DOHH2 (cell line): ENCODE results near the gene PEX19.

ENCODE experiments used
- H3F3A ChIP-seq: fragments of 200-600 bp; sonication (generic), shearing (Covaris generic); 2 replicates; pipeline ENCODE4 v1.6.0; 2016; ENCODE audit warnings: antibody characterized with exemption, mild to moderate bottlenecking; ENCODE audit not compliant: control insufficient read depth, insufficient read depth
- H3K27ac ChIP-seq: fragments of 200-600 bp; sonication (generic); 2 replicates; pipeline ENCODE4 v1.5.1; 2014; ENCODE audit warnings: low read depth, mild to moderate bottlenecking, low read length, moderate library complexity
- H3K27me3 ChIP-seq: fragments of 200-600 bp; sonication (generic); 2 replicates; pipeline ENCODE4 v1.6.1; 2014; ENCODE audit warnings: mild to moderate bottlenecking, low read length, mixed read lengths; ENCODE audit not compliant: control insufficient read depth
- H3K36me3 ChIP-seq: fragments of 200-600 bp; sonication (generic); 2 replicates; pipeline ENCODE4 v1.6.1; 2014; ENCODE audit warnings: mild to moderate bottlenecking, low read length, moderate library complexity, mixed read lengths; ENCODE audit not compliant: control insufficient read depth
- H3K4me1 ChIP-seq: fragments of 200-600 bp; sonication (generic); 2 replicates; pipeline ENCODE4 v1.6.1; 2014; ENCODE audit warnings: mild to moderate bottlenecking, low read length, mixed read lengths; ENCODE audit not compliant: control insufficient read depth
- H3K4me2 ChIP-seq: fragments of 200-600 bp; sonication (generic); 2 replicates; pipeline ENCODE4 v1.6.0; 2014; ENCODE audit warnings: mild to moderate bottlenecking, low read length, moderate library complexity
- H3K4me3 ChIP-seq: fragments of 200-600 bp; sonication (generic); 2 replicates; pipeline ENCODE4 v1.5.1; 2014; ENCODE audit warnings: mild to moderate bottlenecking, low read length, mixed read lengths
- H3K79me2 ChIP-seq: fragments of 200-600 bp; sonication (generic); 2 replicates; pipeline ENCODE4 v1.6.1; 2014; ENCODE audit warnings: mild to moderate bottlenecking, low read length, mixed read lengths; ENCODE audit not compliant: control insufficient read depth
- H3K9me2 ChIP-seq: fragments of 200-600 bp; sonication (generic); replicated peaks from 2 replicates; pipeline ENCODE4 v1.6.1; 2014; ENCODE audit warnings: mild to moderate bottlenecking, low read length, mixed read lengths; ENCODE audit not compliant: control insufficient read depth
- H3K9me3 ChIP-seq: fragments of 200-600 bp; sonication (generic); 2 replicates; pipeline ENCODE4 v1.6.1; 2014; ENCODE audit warnings: antibody characterized with exemption, low read length, mixed read lengths; ENCODE audit not compliant: control insufficient read depth, insufficient read depth
- H4K20me1 ChIP-seq: fragments of 200-600 bp; sonication (generic); 2 replicates; pipeline ENCODE4 v1.6.0; 2014; ENCODE audit warnings: low read depth, mild to moderate bottlenecking, antibody characterized with exemption, low read length, moderate library complexity; ENCODE audit not compliant: control insufficient read depth, insufficient read depth
- CTCF ChIP-seq: fragments of 200-600 bp; sonication (generic); IDR thresholded peaks from one replicate; pipeline ENCODE4 v1.5.1; 2014; ENCODE audit warnings: antibody characterized with exemption, mild to moderate bottlenecking, low read depth, low read length; ENCODE audit not compliant: poor library complexity, severe bottlenecking
- EZH2phosphoT487 ChIP-seq: fragments of 200-600 bp; sonication (generic); IDR thresholded peaks from 2 replicates; pipeline ENCODE4 v1.6.1; 2017; ENCODE audit warnings: borderline replicate concordance, mild to moderate bottlenecking, antibody characterized with exemption, low read length, moderate library complexity, mixed read lengths

The PEX19 gene

GRCh38 chr1:160228431-160228830 lies 56.5 kb downstream of the PEX19 start:
- TF ChIP-seq CTCF, result no peak
- H3K4me2 ChIP-seq, result no peak overlapping the region
- H3K27ac ChIP-seq, result no peak overlapping the region
- no peaks in the 10 kb centered on the region for H3K27me3 ChIP-seq
- no peaks in the 10 kb centered on the region for H3K9me3 ChIP-seq
- H3F3A ChIP-seq, result no peaks in the 10 kb centered on the region
- H3K9me2 ChIP-seq, result no peaks in the 10 kb centered on the region
- no peaks in the 10 kb centered on the region for H4K20me1 ChIP-seq
- H3K36me3 ChIP-seq, result peaks cover 89% of the 10 kb centered on the region
- no peak overlapping the region for H3K4me3 ChIP-seq
- no peaks in the 10 kb centered on the region for H3K4me1 ChIP-seq
- no peaks in the 10 kb centered on the region for H3K79me2 ChIP-seq

GRCh38 chr1:160227561-160227960 lies 57.4 kb downstream of the PEX19 start:
- Histone ChIP-seq H3K9me2 (no peaks in the 10 kb centered on the region), H3K27me3 (no peaks in the 10 kb centered on the region), H3K36me3 (peaks cover 90% of the 10 kb centered on the region), H4K20me1 (no peaks in the 10 kb centered on the region), H3K4me3 (no peak overlapping the region), H3K79me2 (no peaks in the 10 kb centered on the region), H3K9me3 (no peaks in the 10 kb centered on the region), H3F3A (no peaks in the 10 kb centered on the region), H3K4me2 (no peak overlapping the region), H3K27ac (no peak overlapping the region), H3K4me1 (no peaks in the 10 kb centered on the region)
- TF ChIP-seq CTCF (no peak), EZH2phosphoT487 (no peak)

- Histone ChIP-seq H3K27ac (no peak overlapping the region), H3K79me2 (no peaks in the 10 kb centered on the region), H3K4me2 (no peak overlapping the region), H3K4me3 (no peak overlapping the region), H3K4me1 (no peaks in the 10 kb centered on the region), H3K36me3 (peaks cover 94% of the 10 kb centered on the region), H3F3A (peaks cover 1% of the 10 kb centered on the region; the same call in 1 of the 2 replicates), H3K27me3 (no peaks in the 10 kb centered on the region), H3K9me3 (no peaks in the 10 kb centered on the region), H4K20me1 (no peaks in the 10 kb centered on the region), H3K9me2 (no peaks in the 10 kb centered on the region)
- no peak for TF ChIP-seq CTCF
- TF ChIP-seq EZH2phosphoT487, result no peak
These were observed 57.9 kb downstream of the PEX19 start for GRCh38 chr1:160227034-160227433.
